PFSK-1 (cell line): ENCODE results near the gene IDH3A.

ENCODE experiments used
- POLR2AphosphoS5 ChIP-seq: IDR thresholded peaks from 2 replicates; pipeline ENCODE4 v1.6.1; 2012; ENCODE audit warnings: low read depth, mild to moderate bottlenecking, control low read depth, low read length, moderate library complexity
- REST ChIP-seq, 2 experiments: IDR thresholded peaks; 2 replicates each; pipeline versions ENCODE4 v1.6.1 to v1.8.0; 2011 to 2012; ENCODE audit warnings: low read depth in 2 of 2, low read length in 2 of 2, control low read depth in 1 of 2, inconsistent platforms in 1 of 2, mild to moderate bottlenecking in 1 of 2, moderate library complexity in 1 of 2; ENCODE audit not compliant: insufficient read depth in 1 of 2
- SIN3A ChIP-seq: IDR thresholded peaks from 2 replicates; pipeline ENCODE4 v1.6.1; 2012; ENCODE audit warnings: mild to moderate bottlenecking, low read length, moderate library complexity, borderline replicate concordance; ENCODE audit not compliant: insufficient read depth
- TAF1 ChIP-seq: IDR thresholded peaks from 2 replicates; pipeline ENCODE4 v1.6.1; 2012; ENCODE audit warnings: low read length, control low read depth, borderline replicate concordance; ENCODE audit not compliant: insufficient read depth

- TF ChIP-seq POLR2AphosphoS5 (no peak), REST (IDR thresholded peaks at IDR 0.05; ENCODE audit: insufficient read depth in 1 of 2, low read depth in 2 of 2, low read length in 2 of 2) (no peak), SIN3A (no peak), TAF1 (no peak)
Measured at GRCh38 chr15:78162038-78162437, 12.9 kb downstream of the IDH3A start.
